BE2C (cell line): ENCODE data around the gene MAP3K6.
A peak's percentile ranks its signal among the peaks of the same experiment; 100 is the strongest.
"Not testable (repeated sequence)": the region's sequence is repeated elsewhere in the genome, so short reads cannot be mapped to it uniquely, and the experiment has no call there.

Experiments used
- DNase-seq: peaks from one replicate; pipeline ENCODE4 v3.0.0-alpha.2; 2020
- H3K27me3 ChIP-seq: fragments of 250-450 bp; sonication (Bioruptor Pico); 2 replicates; pipeline ENCODE4 v1.5.1; 2020; ENCODE audit warnings: mild to moderate bottlenecking
- H3K36me3 ChIP-seq: fragments of 250-450 bp; sonication (Bioruptor Pico); 2 replicates; pipeline ENCODE4 v1.5.1; 2020; ENCODE audit warnings: mild to moderate bottlenecking
- H3K4me1 ChIP-seq: fragments of 250-450 bp; sonication (Bioruptor Pico); 2 replicates; pipeline ENCODE4 v1.5.1; 2020
- H3K4me3 ChIP-seq: 2 replicates; pipeline ENCODE4 v1.5.1; 2011; ENCODE audit warnings: low read depth, low read length
- H3K9me3 ChIP-seq: fragments of 250-450 bp; sonication (Bioruptor Pico); 2 replicates; pipeline ENCODE4 v1.5.1; 2020
- TF ChIP-seq, protein P1 (sequence below): IDR thresholded peaks from 2 replicates; pipeline ENCODE4 v1.5.1; 2012; ENCODE audit warnings: mild to moderate bottlenecking, low read depth, low read length

MAP3K6 gene

DNA sequence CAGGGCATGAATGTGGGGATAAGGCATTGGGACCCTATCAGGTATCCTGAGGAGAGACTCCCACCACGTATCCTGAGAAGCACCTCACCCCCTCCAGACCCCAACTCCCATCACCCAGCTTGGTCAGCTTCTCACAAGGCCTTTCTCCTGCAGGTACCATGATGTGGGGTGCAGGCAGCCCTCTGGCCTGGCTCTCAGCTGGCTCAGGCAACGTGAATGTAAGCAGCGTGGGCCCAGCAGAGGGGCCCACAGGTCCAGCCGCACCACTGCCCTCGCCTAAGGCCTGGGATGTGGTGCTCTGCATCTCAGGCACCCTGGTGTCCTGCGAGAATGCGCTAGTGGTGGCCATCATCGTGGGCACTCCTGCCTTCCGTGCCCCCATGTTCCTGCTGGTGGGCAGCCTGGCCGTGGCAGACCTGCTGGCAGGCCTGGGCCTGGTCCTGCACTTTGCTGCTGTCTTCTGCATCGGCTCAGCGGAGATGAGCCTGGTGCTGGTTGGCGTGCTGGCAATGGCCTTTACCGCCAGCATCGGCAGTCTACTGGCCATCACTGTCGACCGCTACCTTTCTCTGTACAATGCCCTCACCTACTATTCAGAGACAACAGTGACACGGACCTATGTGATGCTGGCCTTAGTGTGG lies 27.0 kb upstream of the MAP3K6 start:
- TF ChIP-seq, protein P1, sequence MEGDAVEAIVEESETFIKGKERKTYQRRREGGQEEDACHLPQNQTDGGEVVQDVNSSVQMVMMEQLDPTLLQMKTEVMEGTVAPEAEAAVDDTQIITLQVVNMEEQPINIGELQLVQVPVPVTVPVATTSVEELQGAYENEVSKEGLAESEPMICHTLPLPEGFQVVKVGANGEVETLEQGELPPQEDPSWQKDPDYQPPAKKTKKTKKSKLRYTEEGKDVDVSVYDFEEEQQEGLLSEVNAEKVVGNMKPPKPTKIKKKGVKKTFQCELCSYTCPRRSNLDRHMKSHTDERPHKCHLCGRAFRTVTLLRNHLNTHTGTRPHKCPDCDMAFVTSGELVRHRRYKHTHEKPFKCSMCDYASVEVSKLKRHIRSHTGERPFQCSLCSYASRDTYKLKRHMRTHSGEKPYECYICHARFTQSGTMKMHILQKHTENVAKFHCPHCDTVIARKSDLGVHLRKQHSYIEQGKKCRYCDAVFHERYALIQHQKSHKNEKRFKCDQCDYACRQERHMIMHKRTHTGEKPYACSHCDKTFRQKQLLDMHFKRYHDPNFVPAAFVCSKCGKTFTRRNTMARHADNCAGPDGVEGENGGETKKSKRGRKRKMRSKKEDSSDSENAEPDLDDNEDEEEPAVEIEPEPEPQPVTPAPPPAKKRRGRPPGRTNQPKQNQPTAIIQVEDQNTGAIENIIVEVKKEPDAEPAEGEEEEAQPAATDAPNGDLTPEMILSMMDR: no peak
- Histone ChIP-seq H3K9me3 (no peaks in the 10 kb centered on the region), H3K36me3 (no peaks in the 10 kb centered on the region), H3K27me3 (no peaks in the 10 kb centered on the region), H3K4me3 (no peak overlapping the region), H3K4me1 (peaks cover 4% of the 10 kb centered on the region; the same call in 1 of the 2 replicates)
- DNase-seq: no peak

DNA sequence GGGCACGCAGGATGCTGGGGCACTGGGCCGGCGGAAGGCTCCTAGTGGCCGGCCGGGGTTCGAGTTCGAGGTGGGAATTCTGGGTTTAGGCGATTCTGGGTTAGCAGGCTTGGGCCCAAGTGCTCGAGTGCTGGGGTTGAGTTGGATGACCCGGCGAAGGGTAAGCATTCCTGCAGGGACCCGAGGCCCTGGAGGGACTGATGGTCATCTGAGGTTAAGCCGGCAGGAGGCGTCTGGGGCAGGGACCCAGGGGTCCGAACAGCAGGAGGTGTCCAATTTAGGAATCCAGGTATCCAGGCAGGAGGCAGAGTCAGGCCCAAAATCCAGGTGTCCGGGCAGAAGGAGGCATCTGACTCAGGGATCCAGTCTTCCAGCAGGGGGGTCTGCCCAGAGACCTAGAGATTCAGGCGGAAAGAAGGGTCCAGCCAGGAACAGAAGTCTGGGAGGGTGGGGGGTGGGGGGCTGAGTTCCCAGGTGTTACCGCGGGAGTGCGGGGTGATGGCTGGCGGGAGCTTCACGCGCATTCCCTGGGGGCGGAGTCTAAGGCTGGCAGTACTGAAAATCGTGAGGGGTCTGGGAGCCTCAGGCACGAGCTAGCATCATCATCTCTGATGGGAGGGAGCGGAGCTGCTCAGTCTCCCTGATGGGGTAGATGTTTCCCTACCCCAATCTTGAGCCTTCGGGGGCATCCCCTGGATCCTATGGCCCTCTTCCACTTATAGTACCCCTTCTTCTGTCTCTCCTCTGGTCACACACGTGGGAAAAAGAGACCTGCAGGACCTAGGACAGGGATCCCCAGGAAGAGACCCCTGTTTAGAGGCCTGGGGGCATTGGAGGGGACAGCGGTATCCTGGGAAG lies 26.2 kb upstream of the MAP3K6 start:
- no peak for DNase-seq
- Histone ChIP-seq H3K9me3 (no peaks in the 10 kb centered on the region), H3K27me3 (no peaks in the 10 kb centered on the region), H3K4me3 (peak overlapping the region; percentile 70), H3K4me1 (peaks cover 4% of the 10 kb centered on the region; the same call in 1 of the 2 replicates), H3K36me3 (no peaks in the 10 kb centered on the region)
- TF ChIP-seq, protein P1: peak; percentile 28; the same call in 1 of the 2 replicates

DNA sequence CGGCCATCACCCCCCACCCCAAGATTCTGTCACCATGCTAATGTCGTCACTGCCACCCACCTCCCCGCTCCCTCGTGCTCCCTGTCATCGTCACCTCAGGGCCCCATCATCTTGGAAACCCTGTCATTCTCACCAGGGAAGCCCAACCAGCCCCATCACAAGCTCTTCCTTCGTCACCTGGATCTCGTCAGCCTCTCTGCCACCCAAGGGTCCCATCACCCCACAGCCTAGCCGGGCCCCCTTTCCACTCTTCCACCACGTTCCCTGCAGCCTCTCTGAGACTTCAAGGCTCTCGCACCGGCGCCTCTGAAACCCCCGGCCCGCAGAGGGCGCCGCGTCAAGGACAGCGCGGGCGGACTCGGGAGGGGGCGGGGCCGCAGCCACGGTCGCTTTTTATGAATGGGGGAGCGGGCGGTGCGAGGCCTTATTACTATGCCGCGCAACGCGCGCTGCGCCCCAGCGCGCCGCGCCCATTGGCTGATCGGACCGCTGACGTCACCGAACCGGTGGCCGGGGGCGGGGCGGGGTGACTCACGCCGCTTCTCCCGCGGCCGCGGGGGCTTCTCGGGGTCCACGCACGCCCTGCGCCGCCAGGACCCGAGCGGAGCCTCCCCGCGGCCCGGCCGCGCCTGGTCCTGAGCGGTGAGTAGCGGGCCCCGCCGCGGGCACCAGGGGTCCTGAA lies 25.5 kb upstream of the MAP3K6 start, which contains the start of gene GPR3:
Gene GPR3 (plus strand): TSS at position 527 of the 682 bp plus-strand sequence. CDS start 1,177 bp downstream, outside the sequence.
- TF ChIP-seq, protein P1: peak; percentile 54
- Histone ChIP-seq H3K36me3 (no peaks in the 10 kb centered on the region), H3K27me3 (no peaks in the 10 kb centered on the region), H3K9me3 (no peaks in the 10 kb centered on the region), H3K4me1 (peaks cover 4% of the 10 kb centered on the region; the same call in 1 of the 2 replicates), H3K4me3 (peak within 1 kb of the TSS; percentile 70)
- peak; percentile 91 for DNase-seq

DNA sequence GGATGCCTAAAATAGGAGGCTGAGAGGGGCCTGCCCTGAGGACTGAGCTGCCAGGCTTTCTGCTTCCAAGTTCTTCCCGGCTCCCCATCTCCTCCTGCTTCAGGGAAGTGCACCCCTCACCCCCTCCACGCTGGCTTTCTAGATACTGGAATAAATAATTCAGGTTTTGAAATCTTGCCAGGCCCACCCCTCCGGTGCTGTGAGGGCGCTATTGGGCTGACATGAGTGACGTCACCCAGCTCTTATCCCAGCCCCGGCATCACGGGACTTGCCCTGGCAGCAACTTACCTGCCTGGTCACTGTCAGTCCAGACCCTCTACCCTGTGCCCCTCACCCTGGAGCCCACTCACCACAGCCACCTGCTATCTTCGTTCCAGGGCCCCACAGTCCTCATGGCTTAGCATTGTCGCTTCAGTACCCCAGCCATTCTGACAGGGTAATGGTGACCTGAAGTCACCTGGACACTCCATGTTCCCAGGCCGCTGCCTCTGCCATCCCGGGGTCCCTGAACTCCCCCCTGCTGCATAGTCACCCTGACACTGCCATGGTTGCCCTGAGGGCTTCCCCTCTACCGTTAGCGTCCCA lies 24.8 kb upstream of the MAP3K6 start:
- Histone ChIP-seq H3K9me3 (no peaks in the 10 kb centered on the region), H3K27me3 (no peaks in the 10 kb centered on the region), H3K36me3 (no peaks in the 10 kb centered on the region), H3K4me1 (peaks cover 4% of the 10 kb centered on the region; the same call in 1 of the 2 replicates), H3K4me3 (no peak overlapping the region)
- TF ChIP-seq, protein P1: no peak
- no peak for DNase-seq

DNA sequence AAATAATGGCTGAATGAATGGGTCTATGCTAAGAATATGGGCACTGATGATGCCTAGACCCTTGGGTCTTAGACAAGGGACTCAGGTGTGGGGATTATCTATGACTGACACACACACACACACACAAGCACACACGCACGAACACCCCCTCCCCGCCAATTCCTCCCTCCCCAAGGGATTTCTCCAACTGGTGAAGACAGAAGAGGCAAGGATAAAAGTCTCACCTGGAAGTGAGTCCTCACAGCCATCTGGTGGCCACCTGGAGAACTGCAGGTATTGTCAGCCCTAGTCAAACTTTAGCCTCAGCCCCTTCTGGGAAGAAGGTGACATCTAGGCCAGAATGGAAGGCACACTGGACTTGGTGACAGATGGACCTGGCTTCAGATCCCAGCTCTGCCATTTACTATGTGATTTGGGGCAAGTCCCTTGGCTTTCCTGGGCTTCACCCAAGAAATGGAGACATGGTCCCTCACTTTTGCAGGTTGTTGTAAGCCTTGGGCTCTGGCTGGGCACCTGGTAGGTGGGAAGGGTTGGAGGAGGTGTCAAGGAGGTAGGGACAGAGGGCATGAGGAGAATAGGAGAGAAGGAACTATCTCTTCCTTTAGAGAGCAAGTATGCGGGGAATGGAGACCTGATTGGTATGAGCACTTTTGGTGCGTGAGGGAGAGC lies 21.7 kb upstream of the MAP3K6 start:
- H3K9me3 ChIP-seq: no peaks in the 10 kb centered on the region
- peaks cover 4% of the 10 kb centered on the region; the same call in 1 of the 2 replicates for H3K4me1 ChIP-seq
- H3K36me3 ChIP-seq: no peaks in the 10 kb centered on the region
- DNase-seq: peak; percentile 55
- H3K4me3 ChIP-seq: no peak overlapping the region
- no peaks in the 10 kb centered on the region for H3K27me3 ChIP-seq
- TF ChIP-seq, protein P1: peak; percentile 79

DNA sequence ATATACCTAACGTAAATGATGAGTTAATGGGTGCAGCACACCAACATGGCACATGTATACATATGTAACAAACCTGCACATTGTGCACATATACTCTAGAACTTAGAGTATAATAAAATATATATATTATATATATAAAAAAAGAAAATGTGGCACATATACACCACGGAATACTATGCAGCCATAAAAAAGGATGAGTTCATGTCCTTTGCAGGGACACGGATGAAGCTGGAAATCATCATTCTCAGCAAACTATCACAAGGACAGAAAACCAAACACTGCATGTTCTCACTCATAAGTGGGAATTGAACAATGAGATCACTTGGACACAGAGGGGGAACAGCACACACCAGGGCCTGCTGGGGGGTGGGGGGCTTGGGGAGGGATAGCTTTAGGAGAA lies 18.0 kb upstream of the MAP3K6 start:
- H3K4me3 ChIP-seq, H3K27me3 ChIP-seq, H3K36me3 ChIP-seq, DNase-seq, H3K4me1 ChIP-seq, H3K9me3 ChIP-seq: not testable (repeated sequence)
